HG02588 (cell line): ENCODE measurements around the gene HLCS.

Experiments
- ATAC-seq: cut with Tn5 transposase; IDR thresholded peaks from one replicate; pipeline ENCODE4 v1.9.1; 2021; ENCODE audit warnings: mild to moderate bottlenecking, moderate library complexity; ENCODE audit not compliant: unreplicated experiment

HLCS gene

GRCh38 chr21:36749935-36750575 is 216.4 kb downstream of the HLCS start:
- ATAC-seq: no peak

GRCh38 chr21:36747815-36748383 is 218.6 kb downstream of the HLCS start:
- no peak for ATAC-seq

- ATAC-seq: no peak
Measured at GRCh38 chr21:36747041-36747814, 219.2 kb downstream of the HLCS start.

GRCh38 chr21:36745459-36745858 is 221.0 kb downstream of the HLCS start:
- ATAC-seq: no peak

- ATAC-seq: no peak
Measured at GRCh38 chr21:36744560-36745231, 221.8 kb downstream of the HLCS start.

- ATAC-seq: no peak
Measured at GRCh38 chr21:36744190-36744559, 222.3 kb downstream of the HLCS start.

- ATAC-seq: no peak
Measured at GRCh38 chr21:36743446-36743845, 223.0 kb downstream of the HLCS start.

- ATAC-seq: no peak
Measured at GRCh38 chr21:36743008-36743407, 223.5 kb downstream of the HLCS start.

- ATAC-seq: no peak
Measured at GRCh38 chr21:36741506-36741905, 225.0 kb downstream of the HLCS start.

- ATAC-seq: no peak
Measured at GRCh38 chr21:36738489-36739126, 227.9 kb downstream of the HLCS start.

GRCh38 chr21:36735724-36736320 is 230.6 kb downstream of the HLCS start:
- no peak for ATAC-seq

GRCh38 chr21:36735201-36735515 is 231.3 kb downstream of the HLCS start:
- ATAC-seq: no peak

GRCh38 chr21:36734367-36735200 is 231.9 kb downstream of the HLCS start:
- no peak for ATAC-seq

- no peak for ATAC-seq
Measured at GRCh38 chr21:36733857-36734256, 232.6 kb downstream of the HLCS start.

GRCh38 chr21:36732761-36733160 is 233.7 kb downstream of the HLCS start:
- no peak for ATAC-seq

GRCh38 chr21:36732217-36732616 is 234.3 kb downstream of the HLCS start:
- ATAC-seq: no peak

- no peak for ATAC-seq
Measured at GRCh38 chr21:36730291-36731281, 235.9 kb downstream of the HLCS start.

GRCh38 chr21:36729310-36729970 is 237.0 kb downstream of the HLCS start:
- ATAC-seq: no peak
